SKM-1 treated with dmso at 0.1 percent for 144 hours (cell line): ENCODE measurements around the gene SNX12.
"Not testable (repeated sequence)": the region's sequence is repeated elsewhere in the genome, so short reads cannot be mapped to it uniquely, and the experiment has no call there.

Source experiments
- DNase-seq: peaks from one replicate; lab custom pipeline; 2025; ENCODE audit not compliant: unreplicated experiment; lab: John Stamatoyannopoulos, UW

The SNX12 gene

DNA sequence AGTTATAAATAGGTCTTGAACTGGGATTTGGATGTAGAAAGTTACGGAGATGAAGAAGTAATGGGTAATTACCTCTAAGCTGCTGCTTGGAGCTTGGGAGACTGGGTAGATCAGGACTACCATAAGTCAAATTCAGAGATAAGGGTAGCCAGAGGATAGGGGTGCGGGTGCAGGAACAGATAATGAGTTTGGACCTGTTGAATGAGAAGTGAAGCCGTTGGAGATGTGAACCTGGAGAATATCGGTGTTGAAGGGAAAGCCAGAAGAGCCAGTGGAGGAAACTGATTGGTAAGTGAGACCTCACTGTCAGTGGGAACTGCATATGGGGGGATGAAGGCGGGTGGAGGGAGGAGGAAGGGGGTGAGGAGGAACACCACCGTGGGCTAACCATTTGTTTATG, 26.9 kb upstream of the SNX12 start:
- no peak for DNase-seq

DNA sequence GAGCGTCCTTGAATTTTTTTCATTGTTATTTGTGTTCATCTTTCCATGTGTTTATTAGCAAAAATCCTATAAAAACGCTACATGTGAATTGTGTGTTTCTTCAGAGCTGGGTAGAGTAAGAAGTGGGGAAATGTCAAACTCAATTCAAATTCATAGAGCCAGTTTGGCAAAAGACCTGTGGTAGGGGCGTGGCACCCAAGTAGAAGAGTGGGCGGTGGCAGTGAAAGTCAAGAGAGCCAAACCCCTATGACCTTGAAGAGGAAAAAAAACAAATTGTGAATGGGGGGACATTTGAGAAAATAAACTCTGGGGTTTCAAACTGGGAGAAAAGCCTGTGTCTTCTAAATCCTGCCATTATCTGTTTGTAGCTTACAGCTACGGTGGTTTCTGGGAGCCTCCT, 23.1 kb upstream of the SNX12 start:
- DNase-seq, result no peak

DNA sequence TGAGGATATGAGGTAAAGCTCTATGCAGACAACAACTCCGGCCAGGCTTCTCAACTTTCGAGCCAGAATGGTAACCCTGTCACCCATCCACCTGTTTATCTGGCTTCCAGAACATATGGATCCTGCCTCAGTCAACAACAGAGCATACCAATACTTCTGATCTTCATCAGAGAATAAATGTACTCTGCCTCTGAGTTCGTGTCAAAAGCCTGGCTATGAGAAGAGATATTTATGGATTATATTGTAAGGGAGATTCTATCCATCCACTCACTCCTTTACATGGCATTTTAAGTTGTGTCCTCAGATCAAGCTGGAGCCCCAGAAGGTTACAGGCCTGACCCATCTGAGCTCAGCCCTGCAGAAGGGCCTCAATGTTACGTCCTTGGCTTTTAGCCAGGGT, 17.8 kb upstream of the SNX12 start:
- no peak for DNase-seq

DNA sequence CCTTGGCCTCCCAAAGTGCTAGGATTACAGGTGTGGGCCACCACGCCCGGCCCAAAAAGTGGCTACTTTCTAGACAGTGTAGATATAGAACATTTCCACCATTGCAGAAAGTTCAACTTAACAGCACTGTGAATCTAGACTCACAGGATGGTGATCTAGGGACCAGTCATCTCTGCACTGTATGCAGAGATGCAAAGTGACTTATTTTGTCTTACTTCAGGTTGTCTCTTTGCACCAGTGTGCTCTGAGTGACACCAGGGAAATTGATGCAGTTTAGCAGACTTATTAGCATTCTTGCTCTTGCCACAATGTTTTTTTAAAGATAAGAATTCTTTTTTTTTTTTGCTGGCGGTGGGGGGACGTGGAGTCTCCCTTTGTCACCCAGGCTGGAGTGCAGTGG, 14.7 kb upstream of the SNX12 start:
- no peak for DNase-seq

DNA sequence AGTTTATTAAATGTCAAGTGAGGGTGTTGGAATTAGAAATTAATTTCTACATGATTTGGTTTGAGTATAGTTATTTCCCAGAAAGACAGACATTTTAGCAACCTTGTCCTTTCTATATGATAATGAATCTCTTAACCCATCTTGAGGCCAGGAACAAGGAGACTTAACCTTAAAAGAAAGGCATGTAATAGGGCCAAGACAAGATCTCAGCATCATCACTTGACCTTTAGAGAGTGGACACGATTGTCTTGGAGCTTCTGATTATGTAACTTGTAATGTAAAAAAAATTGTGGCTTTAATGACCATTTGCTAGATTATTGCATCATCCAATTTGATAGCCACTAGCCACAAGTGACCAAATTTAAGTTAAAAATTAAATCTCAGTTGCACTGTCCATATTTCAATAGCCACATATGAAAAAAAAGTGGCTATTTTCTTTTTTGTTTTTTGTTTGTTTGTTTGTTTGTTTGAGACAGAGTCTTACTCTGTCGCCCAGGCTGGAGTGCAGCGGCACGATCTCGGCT, 14.1 kb upstream of the SNX12 start:
- no peak for DNase-seq

DNA sequence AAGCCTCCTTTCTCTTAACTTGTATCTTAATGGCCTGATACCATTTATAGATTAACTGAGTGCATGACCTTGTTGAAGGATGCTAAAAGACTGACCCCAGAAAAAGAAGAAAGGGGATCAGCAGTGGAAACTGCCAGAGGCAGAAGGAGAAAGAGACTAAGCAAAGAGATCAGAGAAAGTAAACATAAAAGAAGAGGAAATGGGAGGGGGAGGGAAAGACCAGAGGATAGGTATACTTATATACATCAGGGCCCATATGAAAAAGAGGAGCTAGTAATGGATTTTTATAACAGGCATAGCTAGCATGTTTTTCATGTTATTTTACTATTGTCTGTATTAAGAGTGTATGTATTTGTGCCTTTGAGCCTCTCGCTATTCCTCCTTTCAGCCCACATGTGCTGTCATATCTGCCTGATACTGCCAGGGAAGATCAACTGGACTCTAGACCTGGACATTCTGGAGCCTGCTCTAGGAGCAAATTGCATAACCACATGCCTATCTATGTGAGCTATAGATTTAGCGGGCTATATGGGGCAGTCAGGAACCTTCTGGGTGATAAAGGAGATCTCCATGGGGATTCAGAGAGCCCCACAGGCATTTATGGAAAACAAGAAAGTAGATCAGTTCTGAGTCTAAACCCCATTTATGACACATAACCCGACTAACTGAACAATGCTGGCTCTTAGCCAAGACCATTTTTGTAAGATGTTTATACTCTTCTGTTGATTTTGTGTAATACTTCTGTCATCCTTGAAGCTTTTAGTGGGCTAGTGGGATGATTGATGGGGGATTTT, 13.4 kb upstream of the SNX12 start:
- no peak for DNase-seq

DNA sequence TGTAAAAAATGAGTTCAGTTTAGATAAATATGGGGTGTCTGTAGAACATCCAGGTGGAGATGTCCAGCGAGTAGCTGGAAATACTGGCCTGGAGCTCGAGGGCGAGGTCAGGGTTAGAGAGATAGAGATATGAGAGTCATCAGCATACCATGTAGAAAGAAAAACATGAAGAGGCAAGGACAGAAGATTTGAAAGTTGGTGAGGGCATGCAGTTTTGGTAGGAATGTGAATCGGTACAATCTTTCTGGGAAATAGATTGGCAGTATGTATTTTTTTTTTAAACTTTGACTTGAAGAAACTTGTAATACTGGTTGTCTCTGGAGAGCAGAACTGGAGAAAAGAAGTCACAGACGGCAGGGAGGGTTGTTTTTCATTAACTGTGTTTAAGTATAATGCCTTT, 2.4 kb upstream of the SNX12 start:
- DNase-seq, result no peak

DNA sequence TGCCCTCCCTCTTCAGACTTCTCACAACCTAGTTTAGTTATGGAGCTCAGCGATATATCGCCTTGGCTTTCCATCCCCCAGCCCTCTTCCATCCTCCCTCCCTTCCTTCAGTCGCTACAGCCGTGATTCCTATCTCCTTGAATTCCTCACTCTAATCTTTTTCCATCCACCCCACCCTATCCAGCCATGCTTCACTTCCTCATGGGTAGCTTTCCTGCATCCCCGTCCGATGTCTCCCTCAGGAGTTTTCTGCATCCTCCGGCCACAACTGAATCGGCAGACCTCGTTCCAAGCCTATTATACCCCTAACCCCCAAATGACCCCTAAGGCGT, 456 bp downstream of the SNX12 start:
- no peak for DNase-seq

DNA sequence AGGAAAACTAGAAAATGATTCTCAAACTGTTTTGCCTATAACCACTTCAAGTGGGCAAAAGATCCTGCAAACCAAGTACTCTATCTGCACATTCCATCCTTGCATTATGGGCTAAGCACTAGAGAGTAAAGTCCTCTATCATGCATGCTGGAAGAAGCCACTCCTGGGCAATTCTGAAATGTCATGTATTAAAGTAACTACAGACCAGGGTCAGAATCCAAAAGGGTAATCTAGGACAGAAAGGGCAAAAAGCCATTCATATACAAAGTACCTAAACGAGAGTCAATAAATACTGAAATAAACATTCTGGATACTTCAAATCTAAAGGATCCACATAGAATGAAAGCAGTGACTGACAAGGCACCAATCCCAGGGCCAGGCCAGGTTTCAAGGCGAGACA, 1.0 kb downstream of the SNX12 start:
- no peak for DNase-seq

DNA sequence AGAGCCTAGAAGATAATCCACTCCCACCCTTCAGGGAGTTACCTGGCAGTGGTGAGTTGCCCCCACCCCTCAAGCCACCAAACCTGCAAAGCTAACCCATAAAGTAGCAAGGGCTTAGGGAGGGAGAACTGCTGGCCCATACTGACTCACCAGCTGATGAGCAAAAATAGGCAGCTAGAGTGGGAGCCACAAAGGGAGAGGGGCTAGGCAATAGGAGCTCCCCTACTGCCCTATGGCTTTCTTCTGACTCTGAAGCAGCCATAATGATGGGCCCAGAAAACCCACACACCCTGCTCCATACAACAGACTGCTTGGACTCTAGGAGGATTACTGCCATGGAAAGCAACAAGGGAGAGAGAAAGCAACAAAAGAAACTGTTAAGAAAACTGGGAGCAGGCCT, 8.0 kb downstream of the SNX12 start:
- no peak for DNase-seq

DNA sequence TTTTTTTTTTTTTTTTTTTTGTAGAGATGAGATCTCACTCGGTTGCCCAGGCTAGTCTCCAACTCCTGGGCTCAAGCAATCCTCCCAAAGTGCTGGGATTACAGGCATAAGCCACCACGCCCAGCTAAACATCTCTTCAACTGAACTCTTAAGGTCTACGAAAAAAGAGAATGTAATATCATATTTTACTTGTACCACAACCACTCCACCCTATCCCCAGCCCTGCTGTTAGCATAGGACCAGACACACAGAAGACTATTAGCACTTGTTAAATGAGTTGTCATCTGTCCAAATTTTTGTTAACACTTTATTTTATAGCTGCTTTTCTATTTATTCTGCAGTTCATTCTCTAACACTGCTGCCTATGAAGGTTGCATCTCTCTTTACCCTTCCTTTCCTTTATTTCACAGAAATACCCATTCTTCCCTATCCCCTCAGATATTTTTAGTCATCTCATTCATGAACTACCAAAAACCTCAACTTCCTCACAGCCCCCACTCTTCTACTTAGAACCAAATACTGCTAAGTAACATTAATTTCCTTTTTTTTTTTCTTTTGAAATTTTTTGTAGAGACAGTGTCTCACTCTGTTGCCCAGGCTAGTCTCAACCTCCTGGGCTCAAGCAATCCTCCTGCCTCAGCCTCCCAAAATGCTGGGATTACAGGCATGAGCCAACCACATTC, 10.1 kb downstream of the SNX12 start:
- DNase-seq, result no peak

DNA sequence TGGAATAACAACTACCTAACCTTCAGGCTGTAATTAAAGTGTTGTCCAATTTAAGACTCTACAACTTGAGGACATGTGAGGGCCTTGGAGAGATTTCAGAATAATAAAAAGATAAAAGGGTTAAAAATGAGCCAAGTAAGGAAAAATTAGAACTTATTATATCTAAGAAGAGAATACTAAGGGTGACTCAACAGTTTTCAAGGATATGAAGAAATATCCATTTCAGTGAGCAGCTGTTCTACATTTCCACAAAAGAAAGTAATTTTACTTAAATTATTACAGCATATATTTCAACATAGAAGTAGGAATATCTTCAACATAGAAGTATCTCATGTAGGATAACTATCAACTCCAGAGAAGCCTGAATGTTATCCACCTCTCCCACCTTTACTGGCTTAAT, 11.3 kb downstream of the SNX12 start:
- DNase-seq, result no peak

DNA sequence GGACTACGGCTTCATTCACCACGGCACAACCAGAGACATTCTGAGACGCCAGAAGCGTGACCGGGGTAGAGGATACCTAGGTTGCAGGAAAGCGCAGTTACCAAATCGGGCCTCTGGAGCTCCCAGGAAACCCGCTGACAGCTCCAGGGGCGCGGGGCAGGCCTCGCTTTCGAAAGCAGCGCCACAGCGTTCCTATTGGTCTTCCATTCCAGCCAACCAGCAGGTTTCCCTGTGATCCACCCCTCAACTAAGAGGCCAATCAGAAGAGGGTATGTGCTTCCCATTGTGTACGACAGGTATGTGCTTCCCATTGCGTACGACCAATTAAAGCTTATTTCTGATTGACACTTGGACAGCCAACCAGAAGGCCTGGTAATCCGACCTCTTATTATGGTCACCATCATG, 14.9 kb downstream of the SNX12 start:
- no peak for DNase-seq

DNA sequence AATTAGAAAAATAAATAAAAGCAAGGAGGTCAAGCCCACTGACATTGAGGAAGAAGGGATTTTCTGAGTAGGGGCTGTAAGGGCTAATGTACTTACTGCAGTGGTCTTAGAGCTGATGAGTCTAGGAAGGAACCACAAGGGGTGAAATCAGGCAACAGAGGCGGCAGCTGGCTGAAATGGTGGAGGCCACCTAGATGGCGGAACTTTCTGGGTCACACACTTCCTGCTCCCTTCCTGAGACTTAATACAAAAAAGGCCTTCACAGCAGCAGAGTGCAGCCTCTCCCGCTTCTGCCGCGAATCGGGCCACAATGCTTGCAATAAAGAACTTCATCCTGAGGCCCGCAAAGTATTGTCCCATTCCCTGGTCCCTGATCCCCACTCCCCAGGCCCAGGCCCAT, 15.4 kb downstream of the SNX12 start:
- DNase-seq, result no peak

DNA sequence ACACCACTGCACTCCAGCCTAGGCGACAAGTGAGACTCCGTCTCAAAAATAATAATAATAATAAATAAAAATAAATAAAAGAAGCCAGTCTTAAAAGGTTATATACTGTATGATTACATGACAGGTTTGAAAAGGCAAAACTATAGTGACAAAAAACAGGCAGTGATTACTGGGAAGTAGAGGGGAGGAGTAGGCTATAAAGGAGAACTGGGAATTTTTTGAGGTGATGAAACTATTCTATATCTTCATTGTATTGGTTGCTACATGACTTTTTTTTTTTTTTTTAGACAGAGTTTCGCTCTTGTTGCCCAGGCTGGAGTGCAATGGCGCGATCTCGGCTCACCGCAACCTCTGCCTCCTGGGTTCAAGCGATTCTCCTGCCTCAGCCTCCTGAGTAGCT, 20.2 kb downstream of the SNX12 start:
- not testable (repeated sequence) for DNase-seq

DNA sequence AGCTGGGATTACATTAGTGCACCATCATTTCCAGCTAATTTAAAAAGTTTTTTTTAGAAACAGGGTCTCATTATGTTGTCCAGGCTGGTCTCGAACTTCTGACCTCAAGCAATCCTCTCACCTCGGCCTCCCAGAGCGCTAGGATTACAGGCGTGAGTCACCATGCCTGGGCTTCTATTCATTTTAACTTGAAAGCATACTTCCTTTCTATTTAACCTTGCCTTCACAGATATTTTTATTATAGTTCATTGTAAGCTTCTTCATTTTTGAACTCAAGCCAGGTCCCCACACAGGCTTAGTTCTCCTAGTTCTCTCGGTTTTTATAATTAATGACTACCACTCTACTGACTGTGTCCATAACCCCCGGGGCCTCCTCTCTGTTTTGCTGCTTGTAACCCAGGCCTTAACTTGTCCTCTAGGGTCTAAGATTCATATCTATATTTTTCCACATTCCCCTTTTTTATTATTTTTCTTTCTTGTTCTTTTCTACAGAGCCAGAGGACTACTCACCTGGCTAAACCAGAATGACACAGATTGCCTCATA, 50.7 kb downstream of the SNX12 start:
- no peak for DNase-seq
